ELF-1 (cell line): Measurements from ENCODE around the gene MTERF4.

ENCODE experiments used
- DNase-seq: peaks from one replicate; pipeline ENCODE4 v3.0.0-alpha.2; 2016; ENCODE audit warnings: low read depth, low spot score

MTERF4 gene

DNA sequence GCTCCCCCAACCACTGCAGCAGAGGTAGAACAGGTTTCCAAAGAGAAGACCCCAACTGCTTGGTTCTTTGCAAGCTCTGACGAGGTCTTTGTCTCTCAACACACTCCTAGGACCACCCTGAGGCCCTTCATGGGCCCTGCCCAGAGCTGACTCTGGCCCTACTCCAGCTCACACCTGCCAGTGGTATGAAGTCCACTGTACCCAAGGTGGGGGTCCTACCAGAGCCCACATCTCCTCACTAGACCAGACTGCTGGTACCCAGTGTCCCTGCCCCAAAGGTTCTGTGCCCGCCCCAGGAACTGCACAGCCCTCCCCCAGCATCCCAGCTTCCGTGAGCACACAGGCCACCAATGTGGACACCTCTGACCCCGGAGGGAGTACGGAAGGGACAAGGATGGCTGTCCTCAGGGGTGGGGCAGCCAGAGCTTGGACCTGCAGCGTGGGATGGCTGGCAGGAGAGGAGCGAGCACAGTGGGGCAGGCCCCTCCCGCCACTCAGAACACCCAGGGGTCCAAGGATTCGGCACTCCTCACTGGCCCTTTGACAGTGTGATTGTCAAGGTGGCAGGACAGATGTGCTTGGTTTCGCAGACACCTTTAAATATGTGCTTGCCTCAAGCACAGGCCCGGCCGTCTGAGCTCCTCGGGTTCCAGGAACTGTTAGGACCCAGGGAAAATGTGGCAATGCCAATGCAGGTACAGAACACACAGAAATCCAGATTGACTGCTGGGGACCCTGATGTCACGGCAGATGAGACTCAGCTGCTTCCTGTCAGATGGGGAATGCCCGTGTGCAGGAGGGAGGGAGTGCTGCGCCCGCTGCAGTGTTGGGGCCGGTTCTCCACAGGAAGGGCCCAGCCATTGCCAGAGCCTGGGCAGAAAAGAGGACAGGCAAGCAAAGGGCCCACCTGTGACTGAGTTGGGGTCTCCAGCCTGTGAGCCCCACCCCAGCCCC is 51.2 kb downstream of the MTERF4 start:
- DNase-seq, result no peak

GRCh38 chr2:241049739-241050623 is 52.1 kb downstream of the MTERF4 start:
- peak; percentile 75 for DNase-seq

GRCh38 chr2:241048949-241049343 is 53.1 kb downstream of the MTERF4 start:
- no peak for DNase-seq

DNA sequence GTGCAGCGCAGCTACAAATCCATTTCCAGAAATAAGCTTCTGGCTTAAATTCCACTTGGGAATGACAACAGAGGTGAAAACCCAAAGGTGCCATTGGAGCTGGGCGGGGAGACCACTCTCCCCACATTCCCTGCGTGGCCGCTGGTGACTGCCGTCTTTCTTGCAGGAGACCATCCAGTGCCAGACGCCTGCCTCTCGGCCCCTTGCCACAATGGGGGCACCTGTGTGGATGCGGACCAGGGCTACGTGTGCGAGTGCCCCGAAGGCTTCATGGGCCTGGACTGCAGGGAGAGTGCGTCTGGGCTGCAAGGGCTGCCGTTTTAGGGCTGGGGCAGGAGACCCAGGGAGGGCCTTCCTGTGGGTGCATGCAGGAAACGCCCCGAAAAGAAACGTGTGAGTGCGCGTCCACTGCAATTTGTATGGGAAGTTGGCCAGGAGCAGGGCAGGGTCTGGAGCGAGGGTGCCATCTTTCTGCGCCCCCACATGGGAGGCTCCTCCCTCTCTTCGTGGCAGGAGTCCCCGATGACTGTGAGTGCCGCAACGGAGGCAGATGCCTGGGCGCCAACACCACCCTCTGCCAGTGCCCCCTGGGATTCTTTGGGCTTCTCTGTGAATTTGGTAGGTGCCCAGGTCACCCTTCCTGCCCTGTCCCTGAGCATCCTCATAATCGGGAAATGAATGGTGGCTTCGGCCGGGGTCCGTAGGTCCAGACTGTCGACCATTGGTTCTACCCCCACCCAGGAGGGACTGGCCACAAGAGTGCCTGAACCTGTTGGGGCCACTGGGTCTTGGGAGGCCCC is 53.7 kb downstream of the MTERF4 start:
- no peak for DNase-seq

- no peak for DNase-seq
Measured at GRCh38 chr2:241047253-241048010, 54.7 kb downstream of the MTERF4 start.
